ENCODE measurements around the gene CLNK. TPM values are rescaled to one million over a fixed set of nuclear protein-coding genes. Genes with fewer than 3 reads are reported as not detected.

CLNK gene
- total and polyA plus RNA-seq, 2 of the 13 experiments (the other 11 are each of a cell fraction or from before 2014, with no cell fraction given) = not detected

GRCh38 chr4:10437735-10438134 is 246.8 kb downstream of the CLNK start (continued):
- TF ChIP-seq ZNF512B (CRISPR knock-in tag; IDR thresholded peaks at IDR 0.05; ENCODE audit: borderline replicate concordance) (no peak), RBM39 (IDR thresholded peaks at IDR 0.05; ENCODE audit: low read depth, low read length, poor library complexity, severe bottlenecking) (no peak), ARID2 (CRISPR knock-in tag; IDR thresholded peaks at IDR 0.05; ENCODE audit: borderline replicate concordance) (no peak), YEATS2 (CRISPR knock-in tag; IDR thresholded peaks at IDR 0.05; ENCODE audit: borderline replicate concordance) (no peak)

Other genes starting within 250 kb of the CLNK start
- gene ZNF518B, start 227.3 kb downstream of the CLNK start, total RNA-seq (2016; rRNA removed; fragmentation: Illumina TruSeq; extraction: Trizol) = 0.02 and 0.17 TPM in 2 replicates
- not detected in 2 replicates for gene ZNF518B, start 227.3 kb downstream of the CLNK start, polyA plus RNA-seq (2011; rRNA removed)